Prostate gland (tissue), 2 donors: ENCODE results near the gene MGRN1.

ENCODE experiments used
- CTCF ChIP-seq, 4 experiments: fragments of 200-600 bp in 2 of 4; fragments of 450-650 bp in 2 of 4; sonication (generic) in 2 of 4; IDR thresholded peaks; 1 replicate in 3 of 4; 2 replicates in 1 of 4; pipeline ENCODE4 v1.5.1; 2016 to 2019; ENCODE audit warnings: antibody characterized with exemption in 4 of 4, mild to moderate bottlenecking in 2 of 4, moderate library complexity in 2 of 4
- POLR2A ChIP-seq: fragments of 450-650 bp; IDR thresholded peaks from one replicate; pipeline ENCODE4 v1.6.1; 2016; ENCODE audit warnings: antibody characterized with exemption, mild to moderate bottlenecking
- POLR2AphosphoS5 ChIP-seq: sonication (generic); formaldehyde crosslinking; IDR thresholded peaks from one replicate; pipeline ENCODE4 v1.6.1; 2017; ENCODE audit warnings: antibody characterized with exemption

- TF ChIP-seq POLR2AphosphoS5: no peak
- no peak for TF ChIP-seq POLR2A
- TF ChIP-seq CTCF (IDR thresholded peaks at IDR 0.05): no peak
These were observed 45.6 kb upstream of the MGRN1 start for GRCh38 chr16:4578961-4579530.
